Aorta (tissue), 5 donors: ENCODE data around the gene SERINC1. TPM values are rescaled to one million over a fixed set of nuclear protein-coding genes. Genes with fewer than 3 reads are reported as not detected.

Experiments
- ATAC-seq: fragments of 200-7000 bp; cut with Tn5 transposase; one replicate; pipeline ENCODE4 v1.9.1; 2022; ENCODE audit warnings: moderate library complexity; ENCODE audit not compliant: low FRiP score
- DNase-seq, 2 donors: peaks; one replicate each; pipeline ENCODE4 v3.0.0-alpha.2; 2020
- H3K27ac ChIP-seq, 2 donors: one replicate each; pipeline ENCODE4 v1.5.1; 2013; ENCODE audit warnings: low read length in 2 of 2, mild to moderate bottlenecking in 2 of 2, moderate library complexity in 2 of 2, control low read depth in 1 of 2, inconsistent platforms in 1 of 2, low read depth in 1 of 2
- H3K27me3 ChIP-seq, 2 donors: one replicate each; pipeline ENCODE4 v1.6.1; 2013; ENCODE audit warnings: control low read depth in 1 of 2, low read length in 1 of 2, mild to moderate bottlenecking in 1 of 2, moderate library complexity in 1 of 2; ENCODE audit not compliant: insufficient read depth in 2 of 2, control insufficient read depth in 1 of 2
- H3K36me3 ChIP-seq, 2 donors: one replicate each; pipeline ENCODE4 v1.6.1; 2013; ENCODE audit warnings: control low read depth in 1 of 2, low read length in 1 of 2, mild to moderate bottlenecking in 1 of 2; ENCODE audit not compliant: insufficient read depth in 2 of 2, control insufficient read depth in 1 of 2
- H3K4me1 ChIP-seq, 2 donors: one replicate each; pipeline ENCODE4 v1.6.1; 2013; ENCODE audit warnings: low read length in 2 of 2, control low read depth in 1 of 2, mild to moderate bottlenecking in 1 of 2, moderate library complexity in 1 of 2; ENCODE audit not compliant: insufficient read depth in 2 of 2, control insufficient read depth in 1 of 2
- H3K4me3 ChIP-seq, 2 donors: one replicate each; pipeline ENCODE4 v1.5.1; 2013; ENCODE audit warnings: low read length in 2 of 2, control low read depth in 1 of 2, mild to moderate bottlenecking in 1 of 2
- H3K9me3 ChIP-seq: one replicate; pipeline ENCODE4 v1.6.1; 2013; ENCODE audit warnings: mild to moderate bottlenecking, low read length; ENCODE audit not compliant: control insufficient read depth
- WGBS, 2 donors: extraction: QIAGEN DNeasy Blood & Tissue Kit; methylation state at CpG; one replicate each; pipeline ENCODE4 v1.1.7; 2013; 5-methylcytosine and 5-hydroxymethylcytosine counted together
- intact Hi-C, 2 donors: fragments of 100-400 bp; cut with DNase I; formaldehyde crosslinking; loops; one replicate each; pipeline versions ENCODE4 v1.14.2 to v1.15.0; 2022
- polyA plus RNA-seq, 2 donors: library from polyadenylated mRNA; stranded (reverse); fragments of 200-250 nt; gene quantifications; one replicate each; pipeline ENCODE4 v1.2.3, GENCODE V29; 2013
- total RNA-seq, 2 donors: library from RNA; stranded (reverse); fragmentation: NEBNext Ultra II Directional; extraction: Animal tissue kit (Norgen Biotek cat#: 25700); gene quantifications; one replicate each; pipeline ENCODE4 v1.2.1, GENCODE V29; 2021
- donor health status: healthy with polysubstance abuse.
- donor health status: Bipolar disorder and iron deficiency.
- donor health status: DM: no; HTN: no; CAD: no.
- donor health status: DM: no; HTN: no; CAD: no.
- donor health status: DM: yes; HTN: yes; CAD: no.

Gene SERINC1
- total and polyA plus RNA-seq, 4 donors, result 211 to 274 (median 239) TPM

- no peak for ATAC-seq
- 92 to 96% methylated on average over 1 of the region's 1 CpG for WGBS, 2 donors
- Histone ChIP-seq H3K27me3 (no peaks in the 10 kb centered on the region), H3K9me3 (no peaks in the 10 kb centered on the region), H3K27ac (no peak overlapping the region), H3K4me1 (no peaks in the 10 kb centered on the region), H3K36me3 (peaks cover 2 to 4% of the 10 kb centered on the region in 2 donors), H3K4me3 (no peak overlapping the region)
- DNase-seq, result no peak
- intact Hi-C loops, result no loop called here
Observed at GRCh38 chr6:122428781-122429180, 42.8 kb downstream of the SERINC1 start.

- H3K9me3 ChIP-seq, result no peaks in the 10 kb centered on the region
- 92 to 95% methylated on average over 3 of the region's 3 CpGs for WGBS, 2 donors
- ATAC-seq, result no peak
- no peaks in the 10 kb centered on the region for H3K4me1 ChIP-seq
- no peaks in the 10 kb centered on the region for H3K27me3 ChIP-seq
- intact Hi-C loops, result no loop called here
- H3K36me3 ChIP-seq, result peaks cover 0 to 4% of the 10 kb centered on the region in 2 donors
- no peak overlapping the region for H3K27ac ChIP-seq
- H3K4me3 ChIP-seq, result no peak overlapping the region
- DNase-seq, result no peak
Observed at GRCh38 chr6:122426597-122426996, 45.0 kb downstream of the SERINC1 start.

GRCh38 chr6:122423734-122424133 lies 47.9 kb downstream of the SERINC1 start:
- intact Hi-C loops, result no loop called here
- Histone ChIP-seq H3K27ac (no peak overlapping the region), H3K9me3 (no peaks in the 10 kb centered on the region), H3K4me1 (no peaks in the 10 kb centered on the region), H3K4me3 (no peak overlapping the region), H3K36me3 (peaks cover 0 to 4% of the 10 kb centered on the region in 2 donors), H3K27me3 (no peaks in the 10 kb centered on the region)
- DNase-seq (no peak), ATAC-seq (no peak)
- WGBS, 2 donors, result 86 to 95% methylated on average over 1 of the region's 1 CpG

- intact Hi-C loops, result no loop called here
- H3K36me3 ChIP-seq, result peaks cover 0 to 4% of the 10 kb centered on the region in 2 donors
Observed at GRCh38 chr6:122422614-122423267, 48.9 kb downstream of the SERINC1 start.

GRCh38 chr6:122422003-122422402 lies 49.6 kb downstream of the SERINC1 start:
- Histone ChIP-seq H3K36me3 (peaks cover 0 to 4% of the 10 kb centered on the region in 2 donors), H3K9me3 (no peaks in the 10 kb centered on the region), H3K4me3 (no peak overlapping the region), H3K27me3 (no peaks in the 10 kb centered on the region), H3K4me1 (no peaks in the 10 kb centered on the region), H3K27ac (no peak overlapping the region)
- 95 to 100% methylated on average over 2 of the region's 2 CpGs for WGBS, 2 donors
- no peak for DNase-seq
- ATAC-seq, result no peak
- intact Hi-C loops, result no loop called here

More at GRCh38 chr6:122422614-122423267, 48.9 kb downstream of the SERINC1 start:
- Histone ChIP-seq H3K4me3 (no peak overlapping the region), H3K4me1 (no peaks in the 10 kb centered on the region), H3K27me3 (no peaks in the 10 kb centered on the region), H3K9me3 (no peaks in the 10 kb centered on the region), H3K27ac (no peak overlapping the region)
- ATAC-seq (no peak), DNase-seq (no peak)
- 95 to 96% methylated on average over 1 of the region's 1 CpG for WGBS, 2 donors

GRCh38 chr6:122416825-122417224 lies 54.8 kb downstream of the SERINC1 start:
- H3K36me3 ChIP-seq, result no peaks in the 10 kb centered on the region
- no peak for ATAC-seq

GRCh38 chr6:122412001-122412400 lies 59.6 kb downstream of the SERINC1 start:
- H3K4me1 ChIP-seq, result no peaks in the 10 kb centered on the region
- H3K4me3 ChIP-seq, result no peak overlapping the region
- DNase-seq (no peak), ATAC-seq (no peak)
- no peaks in the 10 kb centered on the region for H3K9me3 ChIP-seq
- no peaks in the 10 kb centered on the region for H3K36me3 ChIP-seq
- H3K27ac ChIP-seq, result no peak overlapping the region
- no peaks in the 10 kb centered on the region for H3K27me3 ChIP-seq
- intact Hi-C loops, result no loop called here

More at GRCh38 chr6:122416825-122417224, 54.8 kb downstream of the SERINC1 start:
- Histone ChIP-seq H3K27me3 (no peaks in the 10 kb centered on the region), H3K4me3 (no peak overlapping the region), H3K9me3 (no peaks in the 10 kb centered on the region), H3K27ac (no peak overlapping the region), H3K4me1 (no peaks in the 10 kb centered on the region)
- WGBS, 2 donors, result 86 to 94% methylated on average over 1 of the region's 1 CpG
- intact Hi-C loops, result no loop called here
- no peak for DNase-seq

GRCh38 chr6:122408702-122409458 lies 62.7 kb downstream of the SERINC1 start:
- H3K36me3 ChIP-seq, result no peaks in the 10 kb centered on the region
- no peak for ATAC-seq
- H3K27me3 ChIP-seq, result no peaks in the 10 kb centered on the region
- no peak overlapping the region for H3K4me3 ChIP-seq
- intact Hi-C loops, result no loop called here
- H3K9me3 ChIP-seq, result no peaks in the 10 kb centered on the region
- H3K27ac ChIP-seq, result no peak overlapping the region
- peaks cover 0 to 2% of the 10 kb centered on the region in 2 donors for H3K4me1 ChIP-seq
- DNase-seq, result no peak
- WGBS, 2 donors, result 81 to 84% methylated on average over 6 of the region's 6 CpGs

GRCh38 chr6:122408240-122408639 lies 63.4 kb downstream of the SERINC1 start:
- intact Hi-C loops, result no loop called here
- 94% methylated on average over 1 of the region's 1 CpG for WGBS, 2 donors
- peaks cover 0 to 4% of the 10 kb centered on the region in 2 donors for H3K4me1 ChIP-seq
- ATAC-seq (no peak), DNase-seq (no peak)
- no peak overlapping the region for H3K4me3 ChIP-seq
- no peaks in the 10 kb centered on the region for H3K9me3 ChIP-seq
- no peaks in the 10 kb centered on the region for H3K27me3 ChIP-seq
- no peak overlapping the region for H3K27ac ChIP-seq
- no peaks in the 10 kb centered on the region for H3K36me3 ChIP-seq
